Measurements from ENCODE around the gene KCNJ10. TPM values are rescaled to one million over a fixed set of nuclear protein-coding genes. Genes with fewer than 3 reads are reported as not detected.

The KCNJ10 gene
- total RNA-seq (2022) (0.58 and 0.68 TPM in 2 replicates), Bru-seq, nascent RNA (percentile 24 among the genes with signal in this experiment), BruChase-seq, experiment 1, labeled RNA remaining after a 2-hour chase (percentile 28 among the genes with signal in this experiment), BruChase-seq, experiment 2, labeled RNA remaining after a 6-hour chase (percentile 22 among the genes with signal in this experiment)
- long read RNA-seq = 0 reads

- Histone ChIP-seq H3K4me3 (ENCODE audit: low read depth, low read length) (peak within 1 kb of the TSS; percentile 57), H3K9me3 (no peaks in the 10 kb centered on the region), H3K27me3 (replicated peaks; ENCODE audit: control insufficient read depth, insufficient read depth, low read length) (no peaks in the 10 kb centered on the region), H3K36me3 (ENCODE audit: control insufficient read depth, insufficient read depth, low read length) (no peaks in the 10 kb centered on the region), H3K4me1 (peaks cover 8% of the 10 kb centered on the region)
- CTCF ChIA-PET = interaction anchor here (0.7 to 1.3 kb wide), 3 partner anchors 9 to 24 kb away, joined by 3 to 4 read pairs (median 4); no protein-coding TSS in a partner anchor
- intact Hi-C loops (cut with micrococcal nuclease; ENCODE audit: unreplicated experiment) = loop anchor here (1.0 to 2.0 kb wide), 2 partner anchors 8 to 23 kb away; no protein-coding TSS in a partner anchor
- Mint-ChIP-seq H3K36me3 (ENCODE audit: insufficient read depth, unreplicated experiment) (peaks cover 9% of the 10 kb centered on the region), H3K9me3 (ENCODE audit: unreplicated experiment) (no peaks in the 10 kb centered on the region), H3K27me3 (ENCODE audit: insufficient read depth, unreplicated experiment) (peaks cover 15% of the 10 kb centered on the region), H3K4me3 (ENCODE audit: unreplicated experiment) (peak within 1 kb of the TSS; percentile 92), H3K27ac (ENCODE audit: unreplicated experiment) (no peak within 1 kb of the TSS), H3K4me1 (ENCODE audit: low read depth, unreplicated experiment) (no peaks in the 10 kb centered on the region)
- POLR2A ChIA-PET = no interaction called here
- no peak for TF ChIP-seq CTCF (IDR thresholded peaks at IDR 0.05; ENCODE audit: insufficient read depth in 1 of 2, low read depth in 1 of 2, low read length in 1 of 2, severe bottlenecking in 1 of 2, unreplicated experiment in 1 of 2)
- DNase-seq = peak in 1 of 2 experiments; percentile 10
- no TSS peak for BruUV-seq (replicated peaks)
These were observed at the start of gene KCNJ10 for GRCh38 chr1:160069460-160070231. Gene KCNJ10 (minus strand): TSS chr1:160070160. CDS start chr1:160042532, 27,628 bp downstream.

GRCh38 chr1:160118928-160119327 lies 49.0 kb upstream of the KCNJ10 start:
- Mint-ChIP-seq H3K27ac (ENCODE audit: unreplicated experiment) (no peak overlapping the region), H3K4me1 (ENCODE audit: low read depth, unreplicated experiment) (peaks cover 2% of the 10 kb centered on the region), H3K9me3 (ENCODE audit: unreplicated experiment) (no peaks in the 10 kb centered on the region), H3K36me3 (ENCODE audit: insufficient read depth, unreplicated experiment) (no peaks in the 10 kb centered on the region), H3K27me3 (ENCODE audit: insufficient read depth, unreplicated experiment) (no peaks in the 10 kb centered on the region), H3K4me3 (ENCODE audit: unreplicated experiment) (no peak overlapping the region)
- no peak for TF ChIP-seq CTCF (IDR thresholded peaks at IDR 0.05; ENCODE audit: insufficient read depth in 1 of 2, low read depth in 1 of 2, low read length in 1 of 2, severe bottlenecking in 1 of 2, unreplicated experiment in 1 of 2)
- no peak for DNase-seq
- Histone ChIP-seq H3K9me3 (no peaks in the 10 kb centered on the region), H3K4me3 (ENCODE audit: low read depth, low read length) (no peak overlapping the region), H3K4me1 (peaks cover 6% of the 10 kb centered on the region), H3K36me3 (ENCODE audit: control insufficient read depth, insufficient read depth, low read length) (no peaks in the 10 kb centered on the region), H3K27me3 (replicated peaks; ENCODE audit: control insufficient read depth, insufficient read depth, low read length) (no peaks in the 10 kb centered on the region)
- intact Hi-C loops (cut with micrococcal nuclease; ENCODE audit: unreplicated experiment) = no loop called here
- ChIA-PET POLR2A (no interaction called here), CTCF (no interaction called here)
- BruUV-seq (replicated peaks) = no TSS peak

GRCh38 chr1:160117709-160118183 lies 47.8 kb upstream of the KCNJ10 start:
- ChIA-PET POLR2A (no interaction called here), CTCF (no interaction called here)
- Histone ChIP-seq H3K9me3 (no peaks in the 10 kb centered on the region), H3K27me3 (replicated peaks; ENCODE audit: control insufficient read depth, insufficient read depth, low read length) (no peaks in the 10 kb centered on the region), H3K4me1 (peaks cover 4% of the 10 kb centered on the region; the same call in 1 of the 2 replicates), H3K36me3 (ENCODE audit: control insufficient read depth, insufficient read depth, low read length) (no peaks in the 10 kb centered on the region), H3K4me3 (ENCODE audit: low read depth, low read length) (no peak overlapping the region)
- no peaks in the 10 kb centered on the region for H3K4me1 Mint-ChIP-seq (ENCODE audit: low read depth, unreplicated experiment)
- H3K36me3 Mint-ChIP-seq (ENCODE audit: insufficient read depth, unreplicated experiment) = no peaks in the 10 kb centered on the region
- intact Hi-C loops (cut with micrococcal nuclease; ENCODE audit: unreplicated experiment) = no loop called here
- H3K27me3 Mint-ChIP-seq (ENCODE audit: insufficient read depth, unreplicated experiment) = no peaks in the 10 kb centered on the region
- no peak for TF ChIP-seq CTCF (IDR thresholded peaks at IDR 0.05; ENCODE audit: insufficient read depth in 1 of 2, low read depth in 1 of 2, low read length in 1 of 2, severe bottlenecking in 1 of 2, unreplicated experiment in 1 of 2)
- no TSS peak for BruUV-seq (replicated peaks)
- H3K9me3 Mint-ChIP-seq (ENCODE audit: unreplicated experiment) = no peaks in the 10 kb centered on the region
- no peak overlapping the region for H3K4me3 Mint-ChIP-seq (ENCODE audit: unreplicated experiment)
- DNase-seq = no peak
- H3K27ac Mint-ChIP-seq (ENCODE audit: unreplicated experiment) = no peak overlapping the region
